Hepatocyte (in vitro differentiated cells): ENCODE data around the gene SMPD2.

Source experiments
- EZH2 ChIP-seq: fragments of 200-600 bp; sonication (generic); IDR thresholded peaks from 2 replicates; pipeline ENCODE4 v1.6.1; 2016; ENCODE audit warnings: antibody characterized with exemption, mild to moderate bottlenecking, borderline replicate concordance
- EZH2phosphoT487 ChIP-seq: fragments of 200-600 bp; sonication (generic); IDR thresholded peaks from one replicate; pipeline ENCODE4 v1.6.1; 2018; ENCODE audit warnings: antibody characterized with exemption, mild to moderate bottlenecking, low read depth, moderate library complexity; ENCODE audit not compliant: unreplicated experiment, severe bottlenecking
- TF ChIP-seq, protein P1 (sequence below): fragments of 200-600 bp; sonication (generic); IDR thresholded peaks from 2 replicates; pipeline ENCODE4 v1.5.1; 2016; ENCODE audit warnings: antibody characterized with exemption, mild to moderate bottlenecking; ENCODE audit not compliant: poor library complexity

DNA sequence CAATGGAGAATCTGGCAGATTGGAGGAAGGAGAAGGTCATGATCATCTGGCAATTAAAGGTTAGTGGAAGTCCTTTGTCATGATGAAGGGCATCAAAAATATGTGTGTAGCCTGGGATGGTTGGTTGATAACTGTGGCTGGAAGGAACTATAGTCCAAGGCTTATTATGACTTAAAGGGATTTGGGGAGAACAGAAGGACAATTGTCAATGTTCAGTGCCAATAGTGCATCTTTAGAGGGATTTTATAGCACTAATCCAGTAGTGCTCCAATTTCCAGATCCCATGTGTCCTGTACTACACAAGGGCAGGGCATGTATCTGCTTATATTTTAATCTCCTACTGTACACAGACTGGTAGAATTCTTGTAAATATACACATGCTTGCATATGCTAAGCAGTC, 47.5 kb downstream of the SMPD2 start:
- TF ChIP-seq EZH2 (no peak), EZH2phosphoT487 (no peak)
- TF ChIP-seq, protein P1, sequence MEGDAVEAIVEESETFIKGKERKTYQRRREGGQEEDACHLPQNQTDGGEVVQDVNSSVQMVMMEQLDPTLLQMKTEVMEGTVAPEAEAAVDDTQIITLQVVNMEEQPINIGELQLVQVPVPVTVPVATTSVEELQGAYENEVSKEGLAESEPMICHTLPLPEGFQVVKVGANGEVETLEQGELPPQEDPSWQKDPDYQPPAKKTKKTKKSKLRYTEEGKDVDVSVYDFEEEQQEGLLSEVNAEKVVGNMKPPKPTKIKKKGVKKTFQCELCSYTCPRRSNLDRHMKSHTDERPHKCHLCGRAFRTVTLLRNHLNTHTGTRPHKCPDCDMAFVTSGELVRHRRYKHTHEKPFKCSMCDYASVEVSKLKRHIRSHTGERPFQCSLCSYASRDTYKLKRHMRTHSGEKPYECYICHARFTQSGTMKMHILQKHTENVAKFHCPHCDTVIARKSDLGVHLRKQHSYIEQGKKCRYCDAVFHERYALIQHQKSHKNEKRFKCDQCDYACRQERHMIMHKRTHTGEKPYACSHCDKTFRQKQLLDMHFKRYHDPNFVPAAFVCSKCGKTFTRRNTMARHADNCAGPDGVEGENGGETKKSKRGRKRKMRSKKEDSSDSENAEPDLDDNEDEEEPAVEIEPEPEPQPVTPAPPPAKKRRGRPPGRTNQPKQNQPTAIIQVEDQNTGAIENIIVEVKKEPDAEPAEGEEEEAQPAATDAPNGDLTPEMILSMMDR = no peak
